Central memory CD8-positive, alpha-beta T cell (primary cell): ENCODE data around the gene ELOB.

Experiments
- ATAC-seq: fragments of 150-1000 bp; cut with Tn5 transposase; replicated peaks from 2 replicates; pipeline ENCODE4 v1.10.0; 2022; ENCODE audit warnings: mild to moderate bottlenecking, moderate FRiP score, moderate number of reproducible peaks; ENCODE audit not compliant: poor library complexity, severe bottlenecking; ENCODE audit errors: extremely low read depth
- DNase-seq, 2 donors: peaks; one replicate each; pipeline ENCODE4 v3.0.0; 2021; ENCODE audit warnings: low spot score in 2 of 2
- H3K27ac Mint-ChIP-seq: one replicate; pipeline ENCODE4 v1.8.0; 2022; ENCODE audit warnings: low read depth, mild to moderate bottlenecking, moderate library complexity, mixed read lengths
- H3K27me3 Mint-ChIP-seq: one replicate; pipeline ENCODE4 v1.8.0; 2022; ENCODE audit warnings: mixed read lengths
- H3K36me3 Mint-ChIP-seq: one replicate; pipeline ENCODE4 v1.8.0; 2022; ENCODE audit warnings: mild to moderate bottlenecking, moderate library complexity, mixed read lengths; ENCODE audit not compliant: insufficient read depth
- H3K4me1 Mint-ChIP-seq: one replicate; pipeline ENCODE4 v1.8.0; 2022; ENCODE audit warnings: mixed read lengths
- H3K4me3 Mint-ChIP-seq: one replicate; pipeline ENCODE4 v1.8.0; 2022; ENCODE audit warnings: mild to moderate bottlenecking, moderate library complexity, mixed read lengths
- H3K9me3 Mint-ChIP-seq: one replicate; pipeline ENCODE4 v1.8.0; 2022; ENCODE audit warnings: mixed read lengths

The ELOB gene

DNA sequence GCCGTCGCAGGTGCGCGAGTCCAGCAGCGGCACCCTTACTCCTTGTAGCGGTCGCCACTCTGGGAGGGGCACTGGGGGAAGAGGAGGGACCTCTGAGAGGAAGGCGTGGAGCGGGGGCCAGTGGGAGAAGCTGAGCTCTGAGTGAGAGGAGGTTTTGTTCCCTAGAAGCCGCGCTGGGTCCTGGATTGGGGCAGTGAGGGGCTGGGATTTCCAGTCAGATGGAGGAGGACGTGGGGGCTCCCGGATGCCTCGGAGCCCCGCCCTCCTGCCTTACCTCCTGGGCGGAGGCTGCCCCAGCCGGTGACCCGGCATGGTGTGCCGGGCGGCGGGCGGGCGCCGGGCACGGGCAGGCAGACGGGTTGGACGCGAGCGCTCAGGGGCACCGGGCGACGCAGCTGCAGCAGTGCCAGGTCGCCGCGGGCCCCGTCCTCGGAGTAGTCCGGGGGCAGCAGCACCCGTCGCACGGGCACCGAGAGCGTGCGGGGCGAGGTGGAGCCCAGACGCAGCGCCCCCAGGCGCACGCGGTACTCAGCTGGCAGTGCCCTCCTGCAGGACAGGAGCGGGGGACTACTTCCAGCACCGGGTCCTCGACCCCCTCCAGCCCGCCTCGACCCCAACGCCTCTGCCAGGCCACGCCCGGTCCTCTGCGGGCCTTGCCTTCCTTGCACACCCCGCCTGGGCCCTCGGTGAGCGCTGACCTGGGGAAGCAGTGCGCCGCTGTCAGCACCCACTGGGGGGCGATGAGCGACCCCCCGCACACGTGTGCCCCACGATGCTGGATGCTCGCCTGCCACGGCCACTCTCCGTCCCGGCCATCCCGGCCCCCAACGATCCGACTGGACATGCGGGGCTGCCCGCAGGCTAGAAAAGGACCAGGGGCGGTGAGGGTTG, 8.3 kb upstream of the ELOB start:
- DNase-seq (no peak), ATAC-seq (peak; percentile 60)
- Mint-ChIP-seq H3K4me1 (peaks cover 5% of the 10 kb centered on the region), H3K4me3 (peak overlapping the region; percentile 88), H3K27ac (peak overlapping the region; percentile 86), H3K27me3 (peaks cover 12% of the 10 kb centered on the region), H3K9me3 (no peaks in the 10 kb centered on the region), H3K36me3 (no peaks in the 10 kb centered on the region)

DNA sequence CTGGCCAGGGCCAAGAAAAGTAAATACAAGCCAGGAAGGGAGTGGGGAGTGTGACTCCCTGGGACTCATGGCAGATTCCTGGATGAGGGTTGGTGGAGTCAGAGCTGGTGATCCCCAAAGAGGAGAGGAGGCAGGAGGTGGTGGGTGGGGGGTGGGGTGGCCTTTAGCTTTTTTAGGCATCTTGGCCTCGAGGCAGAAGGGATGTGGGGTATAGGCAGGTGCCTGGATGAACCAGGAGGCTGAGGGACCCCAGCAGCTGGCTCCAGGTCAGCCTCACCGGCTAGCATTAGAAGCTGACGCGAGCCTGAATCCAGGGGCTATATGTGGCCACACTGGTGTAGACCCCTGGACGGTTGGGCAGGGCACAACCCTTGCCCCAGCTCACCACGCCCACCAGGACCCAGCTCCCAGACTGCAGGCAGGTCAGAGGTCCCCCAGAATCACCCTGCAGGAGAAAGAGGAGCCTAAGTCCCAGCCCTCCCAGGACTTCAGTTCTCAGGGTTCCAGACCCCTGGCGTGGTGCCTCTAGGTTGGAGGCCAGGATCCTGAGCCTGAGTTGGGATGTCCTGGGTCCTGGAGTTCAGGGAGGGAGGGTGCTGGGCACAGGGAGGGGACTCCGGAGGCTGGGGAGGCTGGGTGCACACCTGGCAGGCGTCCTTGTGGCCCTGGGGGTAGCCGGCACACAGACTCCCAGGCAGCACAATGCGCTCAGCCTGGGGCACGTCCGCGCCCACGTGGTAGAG, 7.4 kb upstream of the ELOB start:
- H3K27ac Mint-ChIP-seq, result peak overlapping the region; percentile 86

DNA sequence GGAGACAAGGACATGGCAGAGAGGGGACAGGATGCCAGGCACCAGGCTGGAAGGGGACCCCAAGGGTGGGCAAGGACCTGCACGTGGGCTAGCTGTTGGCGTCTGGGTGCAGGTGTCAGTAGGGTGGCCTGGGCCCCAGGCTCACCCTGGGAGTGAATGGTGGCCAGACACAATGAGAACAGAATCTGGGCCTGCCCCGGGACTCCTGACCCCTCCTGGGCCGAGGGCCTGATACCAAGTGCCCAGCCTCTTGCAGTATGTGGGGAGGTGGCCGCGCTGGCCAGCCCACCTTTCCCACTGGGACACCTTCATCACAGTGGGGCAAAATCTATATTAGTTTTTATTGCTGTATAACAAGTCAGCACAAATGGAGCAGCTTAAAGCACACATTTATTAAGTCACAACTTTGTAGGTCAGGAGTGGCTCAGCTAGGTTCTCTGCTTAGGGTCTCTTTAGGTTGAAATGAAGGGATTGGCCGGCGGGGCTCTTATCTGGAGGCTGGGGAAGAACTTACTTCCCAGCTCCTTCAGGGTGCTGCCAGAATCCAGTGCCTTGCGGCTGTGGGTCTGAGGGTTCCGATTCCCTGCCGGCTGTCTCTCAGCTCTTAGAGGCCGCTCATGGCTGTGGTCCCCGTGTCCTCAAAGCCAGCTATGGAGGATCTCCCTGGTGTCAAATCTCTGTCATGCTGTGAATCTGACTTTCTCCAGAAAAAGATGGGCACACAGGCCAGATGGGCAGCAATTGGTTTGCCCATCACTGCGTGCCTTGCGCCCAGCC, 6.7 kb upstream of the ELOB start:
- Mint-ChIP-seq H3K9me3 (no peaks in the 10 kb centered on the region), H3K36me3 (no peaks in the 10 kb centered on the region), H3K4me1 (peaks cover 6% of the 10 kb centered on the region), H3K27me3 (no peaks in the 10 kb centered on the region), H3K4me3 (peak overlapping the region; percentile 88), H3K27ac (no peak overlapping the region)
- ATAC-seq, result no peak
- no peak for DNase-seq

More for the DNA sequence above, 7.4 kb upstream of the ELOB start:
- peaks cover 3% of the 10 kb centered on the region for H3K27me3 Mint-ChIP-seq
- H3K9me3 Mint-ChIP-seq, result no peaks in the 10 kb centered on the region
- peaks cover 5% of the 10 kb centered on the region for H3K4me1 Mint-ChIP-seq
- ATAC-seq, result peak; percentile 20
- DNase-seq, result no peak
- no peaks in the 10 kb centered on the region for H3K36me3 Mint-ChIP-seq
- H3K4me3 Mint-ChIP-seq, result peak overlapping the region; percentile 88

DNA sequence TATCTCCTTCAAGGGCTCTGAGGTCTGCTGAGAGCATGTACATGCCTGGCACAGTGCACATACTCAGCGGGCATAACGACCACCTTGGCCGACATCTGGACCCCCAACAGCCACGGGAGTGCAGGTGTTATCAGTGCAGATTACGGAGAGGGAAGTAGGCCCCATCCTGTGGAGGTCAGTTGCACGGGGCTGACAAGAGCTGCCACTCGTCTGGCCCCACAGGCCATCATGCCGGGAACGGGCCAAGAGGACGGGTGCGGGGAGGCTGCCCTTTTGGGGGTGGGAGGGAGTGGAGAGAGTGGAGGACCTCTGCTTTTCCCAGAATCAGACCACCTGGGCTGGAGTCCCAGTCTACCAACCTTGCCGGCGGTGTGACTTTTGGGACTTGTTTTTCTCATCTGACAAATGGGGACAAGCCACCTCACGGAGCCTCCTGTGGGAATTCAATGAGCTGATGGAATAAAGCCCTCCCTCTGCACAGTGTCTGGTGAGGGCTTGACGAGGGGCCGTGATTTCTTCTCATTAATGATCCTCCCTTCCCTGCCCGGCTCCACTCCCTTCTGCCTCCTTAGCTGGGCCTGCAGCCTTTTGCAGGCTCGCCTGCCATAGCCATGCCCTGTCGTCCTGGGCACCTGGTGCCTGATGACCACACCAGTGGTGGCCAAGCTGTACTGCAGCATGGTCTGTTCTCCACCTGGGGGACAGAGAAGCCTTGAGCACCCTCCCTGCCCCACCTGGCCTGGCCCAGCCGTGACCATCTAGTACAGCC, 5.7 kb upstream of the ELOB start:
- no peaks in the 10 kb centered on the region for H3K27me3 Mint-ChIP-seq
- H3K36me3 Mint-ChIP-seq, result peaks cover 5% of the 10 kb centered on the region
- H3K27ac Mint-ChIP-seq, result no peak overlapping the region
- ATAC-seq (no peak), DNase-seq (no peak)
- H3K9me3 Mint-ChIP-seq, result no peaks in the 10 kb centered on the region
- H3K4me1 Mint-ChIP-seq, result peaks cover 16% of the 10 kb centered on the region
- H3K4me3 Mint-ChIP-seq, result no peak overlapping the region

DNA sequence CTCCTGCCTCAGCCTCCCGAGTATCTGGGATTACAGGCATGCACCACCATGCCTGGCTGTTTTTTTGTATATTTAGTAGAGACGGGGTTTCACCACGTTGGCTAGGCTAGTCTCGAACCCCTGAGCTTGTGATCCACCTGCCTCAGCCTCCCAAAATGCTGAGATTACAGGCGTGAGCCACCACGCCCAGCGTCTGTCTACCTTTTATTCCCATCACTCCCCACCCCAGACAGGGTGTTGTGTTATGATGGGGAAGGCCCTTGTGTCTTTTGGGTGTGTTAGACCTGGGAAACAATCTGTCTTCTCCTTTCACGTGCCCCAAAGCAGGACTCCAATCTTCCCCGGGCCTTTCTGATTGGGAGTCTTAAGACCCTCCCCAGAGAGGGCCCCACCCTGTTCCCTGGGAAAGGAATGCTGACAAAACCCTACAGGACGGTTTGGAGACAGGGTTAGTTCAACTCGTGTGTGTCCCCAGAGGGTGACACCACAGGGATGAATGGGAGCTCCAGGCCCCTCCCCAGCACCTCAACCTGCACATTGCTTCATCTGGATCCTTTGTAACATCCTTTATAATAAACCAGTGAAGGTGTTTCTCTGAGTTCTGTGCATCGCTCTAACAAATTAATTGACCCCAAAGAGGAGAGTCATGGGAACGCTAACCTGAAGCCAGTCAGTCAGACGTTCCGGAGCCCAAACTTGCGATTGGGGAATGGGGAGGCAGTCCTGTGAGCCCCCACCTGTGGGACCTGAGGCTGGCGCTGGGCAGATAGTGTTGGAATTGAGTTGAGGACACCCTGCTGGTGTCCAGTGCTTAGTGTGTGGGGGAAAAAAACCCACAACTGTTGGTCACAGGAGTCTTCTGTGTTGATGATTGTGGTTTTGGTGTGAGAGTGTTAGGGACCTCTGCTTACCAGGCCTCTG, 3.2 kb upstream of the ELOB start:
- DNase-seq (no peak), ATAC-seq (no peak)
- Mint-ChIP-seq H3K27me3 (no peaks in the 10 kb centered on the region), H3K4me1 (peaks cover 27% of the 10 kb centered on the region), H3K9me3 (no peaks in the 10 kb centered on the region), H3K36me3 (peaks cover 19% of the 10 kb centered on the region), H3K27ac (no peak overlapping the region), H3K4me3 (peak overlapping the region; percentile 36)

DNA sequence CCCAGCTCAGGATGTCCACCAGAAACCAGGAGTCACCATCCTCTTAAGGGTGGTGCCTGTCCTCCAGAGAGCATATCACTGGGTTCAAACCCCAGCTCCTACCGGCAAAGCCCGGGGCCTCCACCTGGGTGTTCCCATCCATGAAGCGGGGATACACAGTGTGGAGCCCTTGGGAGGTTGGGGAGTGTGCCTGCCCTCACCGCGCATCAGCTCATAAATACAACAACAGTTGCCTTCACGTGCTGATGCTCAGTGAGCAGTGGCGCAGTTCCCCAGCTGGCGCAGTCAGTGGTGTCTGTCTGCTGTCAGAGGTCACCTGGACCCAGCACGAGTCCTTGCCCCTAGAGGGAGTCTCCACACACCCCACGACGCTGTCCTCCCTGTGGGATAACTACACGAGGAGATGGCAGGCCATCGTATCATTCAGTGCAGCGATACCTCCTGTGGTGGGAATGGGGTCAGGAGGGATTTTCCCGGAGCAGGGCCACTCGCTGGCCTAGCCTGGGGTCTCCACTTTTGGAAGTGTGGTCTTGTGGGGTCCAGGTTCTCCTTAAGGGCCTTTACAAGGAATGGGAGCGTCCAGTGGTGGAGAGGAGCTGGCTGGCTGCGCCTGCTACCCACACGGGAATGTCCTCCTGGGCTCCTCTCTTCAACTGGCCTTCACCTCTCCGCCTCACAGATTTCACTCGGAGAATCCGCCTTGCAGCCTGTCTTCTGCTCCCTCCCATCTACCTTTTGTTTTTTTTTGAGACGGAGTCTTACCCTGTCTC, 2.3 kb upstream of the ELOB start:
- ATAC-seq (no peak), DNase-seq (no peak)
- no peak overlapping the region for H3K27ac Mint-ChIP-seq
- H3K27me3 Mint-ChIP-seq, result no peaks in the 10 kb centered on the region
- H3K36me3 Mint-ChIP-seq, result peaks cover 19% of the 10 kb centered on the region
- H3K4me3 Mint-ChIP-seq, result peak overlapping the region; percentile 36
- H3K4me1 Mint-ChIP-seq, result peaks cover 27% of the 10 kb centered on the region
- no peaks in the 10 kb centered on the region for H3K9me3 Mint-ChIP-seq

DNA sequence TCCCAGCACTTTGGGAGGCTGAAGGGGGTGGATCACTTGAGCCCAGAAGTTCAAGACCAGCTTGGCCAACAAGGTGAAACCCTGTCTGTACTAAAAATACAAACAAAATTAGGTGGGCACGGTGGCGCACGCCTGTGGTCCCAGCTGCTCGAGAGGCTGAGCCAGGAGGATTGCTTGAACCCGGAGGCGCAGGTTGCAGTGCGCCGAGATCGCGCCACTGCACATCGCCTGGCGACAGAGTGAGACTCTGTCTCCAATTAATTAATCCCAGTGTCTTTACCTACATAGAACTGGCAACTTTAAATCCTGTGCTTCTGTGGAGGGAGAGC, 1.5 kb upstream of the ELOB start:
- H3K27ac Mint-ChIP-seq, result peak overlapping the region; percentile 96
- DNase-seq (no peak), ATAC-seq (no peak)
- peak overlapping the region; percentile 87 for H3K4me3 Mint-ChIP-seq
- H3K4me1 Mint-ChIP-seq, result peaks cover 27% of the 10 kb centered on the region
- H3K9me3 Mint-ChIP-seq, result no peaks in the 10 kb centered on the region
- H3K36me3 Mint-ChIP-seq, result peaks cover 19% of the 10 kb centered on the region
- H3K27me3 Mint-ChIP-seq, result no peaks in the 10 kb centered on the region

DNA sequence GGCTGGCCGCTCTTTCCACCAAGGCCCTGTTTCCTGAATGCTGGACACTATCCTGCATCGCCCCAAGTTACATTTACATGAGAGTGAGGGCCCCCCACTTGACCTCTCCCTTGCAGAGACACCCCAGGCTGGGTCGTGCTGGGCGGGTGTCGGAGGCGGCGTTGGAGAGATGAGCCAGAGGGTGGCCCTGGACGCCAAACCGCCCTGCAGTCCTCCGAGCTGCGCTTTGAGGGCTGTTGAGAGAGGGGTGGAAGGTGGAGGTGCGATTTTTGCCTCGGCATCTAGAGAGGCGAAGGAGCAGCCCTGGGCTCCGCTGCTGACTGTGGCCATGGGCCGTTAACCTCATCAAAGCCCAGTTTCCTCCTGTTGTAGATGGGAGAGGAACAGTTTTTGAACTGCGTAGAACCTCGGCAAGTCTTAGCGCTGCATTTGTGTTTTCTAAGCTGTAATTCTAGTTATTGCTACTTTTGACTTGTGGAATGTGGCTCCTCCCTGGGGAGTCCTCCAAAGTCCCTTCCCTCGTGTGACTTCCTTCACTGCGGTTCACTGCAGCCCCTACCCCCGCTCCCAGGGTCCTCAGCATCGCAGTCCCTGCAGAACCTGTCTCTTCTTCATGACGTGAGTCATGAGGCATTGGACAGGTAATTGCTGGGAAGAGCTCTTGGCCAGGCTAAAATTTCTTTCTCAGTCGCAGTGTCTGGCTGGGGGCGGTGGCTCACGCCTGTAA, 986 bp upstream of the ELOB start:
- H3K27ac Mint-ChIP-seq, result peak overlapping the region; percentile 96

DNA sequence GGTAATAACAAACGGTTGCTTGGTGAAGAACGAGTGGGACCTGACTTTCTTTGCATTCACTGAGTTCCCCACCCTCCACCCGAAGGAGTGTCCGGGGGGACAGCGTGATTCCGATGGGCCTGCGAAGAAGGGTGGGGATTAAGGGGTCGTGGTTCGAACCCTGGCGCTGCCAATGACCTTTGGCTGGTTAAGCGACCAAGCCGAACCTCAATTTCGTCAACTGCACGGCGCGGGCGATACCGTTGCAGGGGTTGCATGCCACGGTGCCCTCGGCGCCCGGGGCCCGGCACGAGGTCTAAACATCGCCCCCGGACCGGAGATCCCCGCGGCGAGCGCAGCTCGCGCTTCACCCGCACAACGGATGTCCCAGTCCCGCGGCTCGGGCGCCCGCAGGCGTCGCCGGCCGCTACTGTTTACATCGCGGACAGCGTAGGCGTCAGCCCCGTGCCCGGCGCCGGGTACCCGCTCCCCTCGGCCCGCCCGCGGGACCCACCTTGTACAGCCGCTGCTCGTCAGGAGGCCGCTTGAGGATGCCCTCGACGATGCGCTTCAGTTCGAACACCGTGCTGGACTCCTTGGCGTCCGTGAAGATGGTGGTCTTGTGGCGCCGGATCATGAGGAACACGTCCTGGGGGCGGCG, 460 bp downstream of the ELOB start:
- Mint-ChIP-seq H3K4me1 (peaks cover 39% of the 10 kb centered on the region), H3K9me3 (no peaks in the 10 kb centered on the region), H3K36me3 (peaks cover 32% of the 10 kb centered on the region), H3K27me3 (no peaks in the 10 kb centered on the region), H3K27ac (peak overlapping the region; percentile 96), H3K4me3 (peak overlapping the region; percentile 87)
- DNase-seq (no peak), ATAC-seq (peak; percentile 24)

More for the DNA sequence above, 986 bp upstream of the ELOB start:
- Mint-ChIP-seq H3K4me1 (peaks cover 27% of the 10 kb centered on the region), H3K27me3 (no peaks in the 10 kb centered on the region), H3K9me3 (no peaks in the 10 kb centered on the region), H3K4me3 (peak overlapping the region; percentile 87), H3K36me3 (peaks cover 21% of the 10 kb centered on the region)
- peak; percentile 58 for ATAC-seq
- DNase-seq, result peak in 1 of 2 donors; percentile 40
